GM12878 (cell line): ENCODE data around the gene MAPRE2. TPM values are rescaled to one million over a fixed set of nuclear protein-coding genes. Genes with fewer than 3 reads are reported as not detected.

ENCODE experiments used
- ATAC-seq: fragments of 200-7000 bp; cut with Tn5 transposase; 3 replicates; pipeline ENCODE4 v1.9.1; 2020; ENCODE audit warnings: mild to moderate bottlenecking, moderate library complexity
- BruUV-seq: library from RNA; stranded (reverse); fragments of 400-500 nt; replicated peaks from 2 replicates; lab custom pipeline; 2021; lab: Mats Ljungman, UMichigan
- CTCF ChIA-PET: fragments of 300-600 bp; sonication (Branson Sonifier 250); formaldehyde crosslinking; extraction: SDS; loops from one replicate; lab custom pipeline; 2021; ENCODE audit warnings: inconsistent platforms; lab: Yijun Ruan, JAX
- POLR2A ChIA-PET: fragments of 350-600 bp; formaldehyde crosslinking; extraction: SDS; loops from one replicate; lab custom pipeline; 2021; ENCODE audit warnings: inconsistent platforms; lab: Charles Lee
- RAD21 ChIA-PET: fragments of 300-600 bp; sonication (Branson Sonifier 250); formaldehyde crosslinking; loops from one replicate; lab custom pipeline; 2023; ENCODE audit warnings: antibody characterized with exemption; ENCODE audit not compliant: unreplicated experiment; lab: Charles Lee
- SMC1A ChIA-PET: fragments of 300-600 bp; sonication (Branson Sonifier 250); formaldehyde crosslinking; loops from one replicate; lab custom pipeline; 2023; ENCODE audit not compliant: unreplicated experiment, uncharacterized antibody; lab: Charles Lee
- DNase-seq: peaks from one replicate; pipeline ENCODE4 v3.0.0-alpha.2; 2011; ENCODE audit warnings: low read depth, low spot score
- FAIRE-seq: peaks from 3 replicates; lab custom pipeline; 2011; peaks lifted over from hg19 to GRCh38; lab: Jason Lieb, UNC
- H2AFZ ChIP-seq: 2 replicates; pipeline ENCODE4 v1.6.0; 2011; ENCODE audit warnings: low read depth, low read length, control low read depth; ENCODE audit not compliant: control insufficient read depth
- H3K27ac ChIP-seq: 2 replicates; pipeline ENCODE4 v1.5.1; 2011; ENCODE audit warnings: control low read depth; ENCODE audit not compliant: control insufficient read depth, insufficient read depth
- H3K27me3 ChIP-seq, 2 experiments: replicated peaks in 1 of 2; 2 replicates each; pipeline versions ENCODE4 v1.6.0 to v1.6.1; 2011; ENCODE audit warnings: low read length in 1 of 2; ENCODE audit not compliant: control insufficient read depth in 2 of 2, insufficient read depth in 2 of 2
- H3K36me3 ChIP-seq, 2 experiments: 2 replicates each; pipeline ENCODE4 v1.5.1; 2011; ENCODE audit warnings: low read length in 1 of 2; ENCODE audit not compliant: control insufficient read depth in 2 of 2, insufficient read depth in 2 of 2
- H3K4me1 ChIP-seq: 2 replicates; pipeline ENCODE4 v1.6.1; 2011; ENCODE audit warnings: mild to moderate bottlenecking, low read length, moderate library complexity, mixed read lengths; ENCODE audit not compliant: control insufficient read depth, insufficient read depth
- H3K4me2 ChIP-seq: 2 replicates; pipeline ENCODE4 v1.6.0; 2011; ENCODE audit warnings: control low read depth; ENCODE audit not compliant: control insufficient read depth, insufficient read depth
- H3K4me3 ChIP-seq: fragments of 200-600 bp; sonication (generic); 2 replicates; pipeline ENCODE4 v1.5.1; 2016
- H3K79me2 ChIP-seq: 2 replicates; pipeline ENCODE4 v1.6.0; 2011; ENCODE audit warnings: low read length; ENCODE audit not compliant: control insufficient read depth, insufficient read depth
- H3K9ac ChIP-seq: 2 replicates; pipeline ENCODE4 v1.8.0; 2011; ENCODE audit warnings: low read length, control low read depth, mixed read lengths; ENCODE audit not compliant: control insufficient read depth, insufficient read depth
- H3K9me3 ChIP-seq: replicated peaks from 3 replicates; pipeline ENCODE4 v1.5.1; 2011; ENCODE audit warnings: mild to moderate bottlenecking, low read length; ENCODE audit not compliant: control insufficient read depth, insufficient read depth
- H4K20me1 ChIP-seq: 2 replicates; pipeline ENCODE4 v1.6.0; 2011; ENCODE audit not compliant: control insufficient read depth, insufficient read depth
- ATF7 ChIP-seq: fragments of 450-650 bp; IDR thresholded peaks from 2 replicates; pipeline ENCODE4 v1.6.1; 2016; ENCODE audit warnings: low read depth, mild to moderate bottlenecking
- EED ChIP-seq: sonication (generic); IDR thresholded peaks from 2 replicates; pipeline ENCODE4 v1.6.1; 2016; ENCODE audit warnings: antibody characterized with exemption, low read depth
- LARP7 ChIP-seq: fragments of 450-650 bp; IDR thresholded peaks from 2 replicates; pipeline ENCODE4 v1.6.1; 2017; ENCODE audit warnings: mild to moderate bottlenecking
- MLLT1 ChIP-seq: fragments of 450-650 bp; IDR thresholded peaks from 2 replicates; pipeline ENCODE4 v1.6.1; 2016; ENCODE audit warnings: mild to moderate bottlenecking
- PAX8 ChIP-seq: fragments of 450-650 bp; IDR thresholded peaks from 2 replicates; pipeline ENCODE4 v1.6.1; 2017; ENCODE audit warnings: mild to moderate bottlenecking, moderate library complexity
- PRDM15 ChIP-seq: fragments of 450-650 bp; formaldehyde crosslinking; IDR thresholded peaks from 2 replicates; pipeline ENCODE4 v1.4.0; 2020; ENCODE audit warnings: mild to moderate bottlenecking, moderate library complexity
- RAD21 ChIP-seq: IDR thresholded peaks from 2 replicates; pipeline ENCODE4 v1.6.1; 2011; ENCODE audit warnings: mild to moderate bottlenecking, low read depth, low read length, moderate library complexity; ENCODE audit not compliant: insufficient read depth
- TAF1 ChIP-seq: IDR thresholded peaks from 2 replicates; pipeline ENCODE4 v1.6.1; 2011; ENCODE audit warnings: mild to moderate bottlenecking, low read depth, low read length, borderline replicate concordance
- TCF3 ChIP-seq: IDR thresholded peaks from 2 replicates; pipeline ENCODE4 v1.6.1; 2012; ENCODE audit warnings: low read depth, mild to moderate bottlenecking, low read length, borderline replicate concordance; ENCODE audit not compliant: insufficient read depth
- YY1 ChIP-seq: IDR thresholded peaks from 2 replicates; pipeline ENCODE4 v1.6.1; 2011; ENCODE audit warnings: low read depth, mild to moderate bottlenecking, low read length
- WGBS: methylation state at CpG from one replicate; pipeline ENCODE4 v1.1.6; 2016; ENCODE audit warnings: low lambda C conversion rate; ENCODE audit not compliant: insufficient replicate concordance, insufficient coverage; ENCODE audit errors: missing lambda C conversion rate; 5-methylcytosine and 5-hydroxymethylcytosine counted together
- in situ Hi-C: fragments of 300-500 bp; cut with MboI; formaldehyde crosslinking; loops from 9 replicates; pipeline ENCODE4 v1.14.3; 2018; ENCODE audit warnings: mixed read lengths
- intact Hi-C: fragments of 100-400 bp; cut with micrococcal nuclease; formaldehyde crosslinking; loops from one replicate; pipeline ENCODE4 v1.14.2; 2022; ENCODE audit not compliant: unreplicated experiment
- polyA plus RNA-seq, 11 experiments: library from polyadenylated mRNA; depleted of rRNA in 4 of 11; unstranded in 6 of 11; stranded (reverse) in 5 of 11; fragments of >200 nt; fragmentation: Nextera tagmentation in 4 of 11; fragmentation: Illumina TruSeq in 1 of 11; extraction: Ambion mirVana in 4 of 11; extraction: Trizol in 1 of 11; gene quantifications; 1 replicate in 1 of 11; 2 replicates in 10 of 11; pipeline versions ENCODE4 v1.2.1 to v1.2.3, GENCODE V29; 2011 to 2016; ENCODE audit warnings: inconsistent platforms in 2 of 11, missing spikeins in 2 of 11, low read depth in 1 of 11
- total RNA-seq, 4 experiments: library from RNA; depleted of rRNA in 3 of 4; stranded (reverse); fragments of >200 nt in 3 of 4; fragmentation: Illumina TruSeq in 1 of 4; extraction: Trizol in 1 of 4; gene quantifications; 2 replicates each; pipeline versions ENCODE4 v1.2.1 to v1.2.3, GENCODE V29; 2013 to 2021
- TF ChIP-seq, protein P1 (sequence below): fragments of 150-350 bp; IDR thresholded peaks from 2 replicates; pipeline ENCODE4 v1.6.1; 2014; ENCODE audit warnings: mild to moderate bottlenecking, low read depth, low read length
- TF ChIP-seq, protein P2 (sequence below): IDR thresholded peaks from 2 replicates; pipeline ENCODE4 v1.6.1; 2012; ENCODE audit warnings: low read depth, low read length, improper control_type of control experiment

Gene MAPRE2
- total and polyA plus RNA-seq, 10 of the 15 experiments (the other 5 are each of a cell fraction or from before 2014, with no cell fraction given) = 11.0 to 50.6 (median 24.0) TPM

DNA sequence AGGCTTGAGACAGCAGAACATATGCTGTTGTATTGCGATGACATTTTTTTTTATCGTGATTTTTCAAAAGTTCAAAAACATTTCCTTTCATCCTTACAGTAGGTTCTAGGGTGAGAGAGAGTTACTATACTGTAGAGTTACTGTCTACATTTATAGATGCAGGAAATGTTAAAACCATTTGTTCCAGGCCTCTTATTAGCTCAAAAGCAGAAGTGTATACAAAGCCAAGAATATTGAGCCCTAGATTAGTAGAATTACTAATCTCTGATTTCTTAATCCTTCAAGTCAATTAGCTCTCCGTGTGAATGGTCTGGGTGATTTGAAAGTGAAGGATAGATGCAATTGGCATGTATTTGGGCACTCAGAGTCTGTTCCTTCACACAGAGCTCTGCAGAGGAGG is 73.1 kb downstream of the MAPRE2 start (continued):
- TF ChIP-seq, protein P1, sequence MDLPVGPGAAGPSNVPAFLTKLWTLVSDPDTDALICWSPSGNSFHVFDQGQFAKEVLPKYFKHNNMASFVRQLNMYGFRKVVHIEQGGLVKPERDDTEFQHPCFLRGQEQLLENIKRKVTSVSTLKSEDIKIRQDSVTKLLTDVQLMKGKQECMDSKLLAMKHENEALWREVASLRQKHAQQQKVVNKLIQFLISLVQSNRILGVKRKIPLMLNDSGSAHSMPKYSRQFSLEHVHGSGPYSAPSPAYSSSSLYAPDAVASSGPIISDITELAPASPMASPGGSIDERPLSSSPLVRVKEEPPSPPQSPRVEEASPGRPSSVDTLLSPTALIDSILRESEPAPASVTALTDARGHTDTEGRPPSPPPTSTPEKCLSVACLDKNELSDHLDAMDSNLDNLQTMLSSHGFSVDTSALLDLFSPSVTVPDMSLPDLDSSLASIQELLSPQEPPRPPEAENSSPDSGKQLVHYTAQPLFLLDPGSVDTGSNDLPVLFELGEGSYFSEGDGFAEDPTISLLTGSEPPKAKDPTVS = no peak
- TF ChIP-seq, protein P2, sequence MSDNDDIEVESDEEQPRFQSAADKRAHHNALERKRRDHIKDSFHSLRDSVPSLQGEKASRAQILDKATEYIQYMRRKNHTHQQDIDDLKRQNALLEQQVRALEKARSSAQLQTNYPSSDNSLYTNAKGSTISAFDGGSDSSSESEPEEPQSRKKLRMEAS = no peak
- no peak for TF ChIP-seq RAD21
- no peak for TF ChIP-seq TCF3
- no peak for TF ChIP-seq ATF7
- TF ChIP-seq, all 136 proteins: peak for 0

- CTCF ChIA-PET = no interaction called here
- H3K79me2 ChIP-seq = no peaks in the 10 kb centered on the region
Observed at GRCh38 chr18:35116784-35117318, 75.6 kb downstream of the MAPRE2 start.

More at GRCh38 chr18:35116784-35117318, 75.6 kb downstream of the MAPRE2 start:
- WGBS = 94% methylated on average over 9 of the region's 9 CpGs
- ATAC-seq (no peak), FAIRE-seq (no peak), DNase-seq (no peak)
- RAD21 ChIA-PET = no interaction called here
- no peaks in the 10 kb centered on the region for H3K4me1 ChIP-seq
- H3K9me3 ChIP-seq = no peaks in the 10 kb centered on the region
- SMC1A ChIA-PET = no interaction called here
- POLR2A ChIA-PET = no interaction called here
- H3K36me3 ChIP-seq = no peaks in the 10 kb centered on the region
- H3K27ac ChIP-seq = no peak overlapping the region
- TF ChIP-seq LARP7 (no peak), TAF1 (no peak), EED (no peak), MLLT1 (no peak), PRDM15 (CRISPR knock-in tag) (no peak), PAX8 (no peak), YY1 (no peak)
- TF ChIP-seq, protein P2 = no peak
- H2AFZ ChIP-seq = no peak overlapping the region
- no peaks in the 10 kb centered on the region for H3K27me3 ChIP-seq
- intact Hi-C loops (no loop called here), in situ Hi-C loops (no loop called here)
- no peak overlapping the region for H3K9ac ChIP-seq
- BruUV-seq = no TSS peak
- H3K4me2 ChIP-seq = no peak overlapping the region
- H4K20me1 ChIP-seq = no peaks in the 10 kb centered on the region
- H3K4me3 ChIP-seq = no peak overlapping the region
